Ishikawa (cell line): Measurements from ENCODE around the gene PHLDB3.

Experiments used
- CEBPB ChIP-seq: IDR thresholded peaks from 2 replicates; pipeline ENCODE4 v1.6.1; 2012
- CREB1 ChIP-seq: IDR thresholded peaks from 2 replicates; pipeline ENCODE4 v1.6.1; 2012; ENCODE audit warnings: low read depth
- EGR1 ChIP-seq: IDR thresholded peaks from 2 replicates; pipeline ENCODE4 v1.6.1; 2012
- EP300 ChIP-seq: IDR thresholded peaks from 2 replicates; pipeline ENCODE4 v1.6.1; 2012; ENCODE audit warnings: borderline replicate concordance
- FOXM1 ChIP-seq: IDR thresholded peaks from 2 replicates; pipeline ENCODE4 v1.6.1; 2012; ENCODE audit warnings: low read depth, borderline replicate concordance
- MAX ChIP-seq: IDR thresholded peaks from 2 replicates; pipeline ENCODE4 v1.6.1; 2012
- NFIC ChIP-seq: IDR thresholded peaks from 2 replicates; pipeline ENCODE4 v1.6.1; 2012
- RAD21 ChIP-seq: IDR thresholded peaks from 2 replicates; pipeline ENCODE4 v1.6.1; 2012; ENCODE audit warnings: low read depth
- TAF1 ChIP-seq: IDR thresholded peaks from 2 replicates; pipeline ENCODE4 v1.6.1; 2012; ENCODE audit warnings: low read depth, mild to moderate bottlenecking
- TCF12 ChIP-seq: IDR thresholded peaks from 2 replicates; pipeline ENCODE4 v1.6.1; 2012; ENCODE audit warnings: low read depth
- TEAD4 ChIP-seq: IDR thresholded peaks from 2 replicates; pipeline ENCODE4 v1.6.1; 2012
- USF1 ChIP-seq: IDR thresholded peaks from 2 replicates; pipeline ENCODE4 v1.6.1; 2012
- YY1 ChIP-seq: IDR thresholded peaks from 2 replicates; pipeline ENCODE4 v1.6.1; 2012; ENCODE audit warnings: low read depth
- ZBTB7A ChIP-seq: IDR thresholded peaks from 2 replicates; pipeline ENCODE4 v1.6.1; 2012; ENCODE audit warnings: low read depth
- TF ChIP-seq, protein P1 (sequence below): IDR thresholded peaks from 2 replicates; pipeline ENCODE4 v1.6.1; 2012; ENCODE audit warnings: low read depth, mild to moderate bottlenecking

Gene PHLDB3

DNA sequence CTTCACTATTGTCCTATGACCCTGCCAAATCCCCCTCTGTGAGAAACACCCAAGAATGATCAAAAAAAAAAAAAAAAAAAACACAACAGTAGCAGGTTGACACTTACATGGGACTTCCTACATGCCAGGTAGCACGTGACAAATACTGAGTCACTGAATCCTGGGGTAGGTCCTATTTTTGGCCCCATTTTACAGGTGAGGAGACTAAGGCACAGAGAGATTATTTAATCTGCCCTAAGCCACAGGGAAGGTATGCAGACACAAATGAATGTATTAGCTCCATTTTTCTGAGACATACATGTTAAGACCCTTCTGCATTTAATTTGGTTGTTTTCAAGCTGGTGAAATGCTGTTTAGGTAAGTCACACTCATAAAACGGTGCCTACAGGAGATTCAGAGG, 44.2 kb upstream of the PHLDB3 start:
- no peak for TF ChIP-seq TEAD4
- TF ChIP-seq, protein P1, sequence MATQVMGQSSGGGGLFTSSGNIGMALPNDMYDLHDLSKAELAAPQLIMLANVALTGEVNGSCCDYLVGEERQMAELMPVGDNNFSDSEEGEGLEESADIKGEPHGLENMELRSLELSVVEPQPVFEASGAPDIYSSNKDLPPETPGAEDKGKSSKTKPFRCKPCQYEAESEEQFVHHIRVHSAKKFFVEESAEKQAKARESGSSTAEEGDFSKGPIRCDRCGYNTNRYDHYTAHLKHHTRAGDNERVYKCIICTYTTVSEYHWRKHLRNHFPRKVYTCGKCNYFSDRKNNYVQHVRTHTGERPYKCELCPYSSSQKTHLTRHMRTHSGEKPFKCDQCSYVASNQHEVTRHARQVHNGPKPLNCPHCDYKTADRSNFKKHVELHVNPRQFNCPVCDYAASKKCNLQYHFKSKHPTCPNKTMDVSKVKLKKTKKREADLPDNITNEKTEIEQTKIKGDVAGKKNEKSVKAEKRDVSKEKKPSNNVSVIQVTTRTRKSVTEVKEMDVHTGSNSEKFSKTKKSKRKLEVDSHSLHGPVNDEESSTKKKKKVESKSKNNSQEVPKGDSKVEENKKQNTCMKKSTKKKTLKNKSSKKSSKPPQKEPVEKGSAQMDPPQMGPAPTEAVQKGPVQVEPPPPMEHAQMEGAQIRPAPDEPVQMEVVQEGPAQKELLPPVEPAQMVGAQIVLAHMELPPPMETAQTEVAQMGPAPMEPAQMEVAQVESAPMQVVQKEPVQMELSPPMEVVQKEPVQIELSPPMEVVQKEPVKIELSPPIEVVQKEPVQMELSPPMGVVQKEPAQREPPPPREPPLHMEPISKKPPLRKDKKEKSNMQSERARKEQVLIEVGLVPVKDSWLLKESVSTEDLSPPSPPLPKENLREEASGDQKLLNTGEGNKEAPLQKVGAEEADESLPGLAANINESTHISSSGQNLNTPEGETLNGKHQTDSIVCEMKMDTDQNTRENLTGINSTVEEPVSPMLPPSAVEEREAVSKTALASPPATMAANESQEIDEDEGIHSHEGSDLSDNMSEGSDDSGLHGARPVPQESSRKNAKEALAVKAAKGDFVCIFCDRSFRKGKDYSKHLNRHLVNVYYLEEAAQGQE, result no peak
- TF ChIP-seq USF1, result no peak
- no peak for TF ChIP-seq CEBPB
- no peak for TF ChIP-seq EGR1

DNA sequence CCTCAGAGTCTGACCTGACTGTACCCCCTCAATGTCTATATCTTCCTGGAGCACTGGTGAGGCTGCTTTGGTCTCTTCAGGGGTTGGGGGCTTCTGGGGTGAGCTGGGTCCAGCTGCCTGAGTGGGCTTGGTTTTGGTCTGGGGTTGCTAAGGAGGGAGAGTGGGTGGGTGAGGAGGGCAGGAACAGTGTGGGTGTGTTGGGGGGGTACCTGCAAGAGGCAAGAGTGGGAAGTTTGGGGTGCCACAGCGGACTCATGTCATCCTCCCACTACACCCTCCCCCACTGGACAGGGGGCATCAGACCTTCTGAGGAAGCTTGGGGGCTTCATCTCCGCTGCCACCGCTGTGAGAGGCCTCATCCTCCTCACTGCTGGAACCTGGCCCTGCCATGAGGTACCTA, 42.0 kb upstream of the PHLDB3 start:
- TF ChIP-seq TEAD4 (no peak), USF1 (no peak), NFIC (no peak), CEBPB (no peak), RAD21 (no peak)

DNA sequence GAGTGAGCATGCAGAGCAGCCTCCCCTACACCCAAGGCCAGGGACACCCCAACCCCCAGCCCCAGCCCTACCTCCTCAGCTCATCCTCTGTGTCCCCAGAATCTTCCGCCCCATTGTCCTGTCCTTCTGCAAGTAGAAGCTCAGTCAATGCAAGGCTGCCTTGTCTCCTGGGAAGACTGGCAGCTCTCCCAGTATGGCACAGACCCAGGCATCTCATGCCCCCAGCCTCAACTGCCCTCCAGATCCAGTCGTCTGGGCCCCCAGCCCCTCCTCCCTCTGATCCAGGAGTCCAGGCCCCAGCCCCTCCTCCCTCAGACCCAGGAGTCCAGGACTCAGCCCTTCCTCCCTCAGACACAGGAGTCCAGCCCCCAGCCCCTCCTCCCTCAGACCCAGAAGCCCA, 41.4 kb upstream of the PHLDB3 start:
- no peak for TF ChIP-seq RAD21
- TF ChIP-seq EP300, result no peak
- TF ChIP-seq USF1, result no peak
- no peak for TF ChIP-seq FOXM1
- TF ChIP-seq EGR1, result no peak

DNA sequence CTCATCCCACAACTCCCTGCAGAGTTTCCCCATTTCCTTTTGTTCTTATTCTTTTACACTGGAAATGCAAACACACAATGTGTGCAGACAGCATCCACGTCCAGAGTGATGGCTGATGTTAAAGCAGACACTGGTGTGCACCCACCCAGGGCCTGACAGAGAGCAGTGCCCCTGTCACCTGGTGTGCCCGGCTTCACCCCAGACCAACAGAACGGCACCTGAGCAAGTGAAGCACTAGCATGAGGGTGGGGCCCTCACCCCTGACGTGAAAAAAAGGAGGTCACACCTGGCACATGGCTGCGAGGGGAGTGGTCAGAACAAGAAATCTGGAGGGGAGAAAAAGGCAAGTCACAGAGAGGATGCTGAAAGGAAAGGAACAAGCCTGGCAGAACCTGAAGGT, 40.7 kb upstream of the PHLDB3 start:
- TF ChIP-seq, protein P1, result no peak
- no peak for TF ChIP-seq EP300
- TF ChIP-seq TAF1, result no peak
- no peak for TF ChIP-seq EGR1

GRCh38 chr19:43544077-43544476, 39.5 kb upstream of the PHLDB3 start:
- TF ChIP-seq ZBTB7A (no peak), CEBPB (no peak), TEAD4 (no peak), TAF1 (no peak)
- TF ChIP-seq, protein P1, result no peak

DNA sequence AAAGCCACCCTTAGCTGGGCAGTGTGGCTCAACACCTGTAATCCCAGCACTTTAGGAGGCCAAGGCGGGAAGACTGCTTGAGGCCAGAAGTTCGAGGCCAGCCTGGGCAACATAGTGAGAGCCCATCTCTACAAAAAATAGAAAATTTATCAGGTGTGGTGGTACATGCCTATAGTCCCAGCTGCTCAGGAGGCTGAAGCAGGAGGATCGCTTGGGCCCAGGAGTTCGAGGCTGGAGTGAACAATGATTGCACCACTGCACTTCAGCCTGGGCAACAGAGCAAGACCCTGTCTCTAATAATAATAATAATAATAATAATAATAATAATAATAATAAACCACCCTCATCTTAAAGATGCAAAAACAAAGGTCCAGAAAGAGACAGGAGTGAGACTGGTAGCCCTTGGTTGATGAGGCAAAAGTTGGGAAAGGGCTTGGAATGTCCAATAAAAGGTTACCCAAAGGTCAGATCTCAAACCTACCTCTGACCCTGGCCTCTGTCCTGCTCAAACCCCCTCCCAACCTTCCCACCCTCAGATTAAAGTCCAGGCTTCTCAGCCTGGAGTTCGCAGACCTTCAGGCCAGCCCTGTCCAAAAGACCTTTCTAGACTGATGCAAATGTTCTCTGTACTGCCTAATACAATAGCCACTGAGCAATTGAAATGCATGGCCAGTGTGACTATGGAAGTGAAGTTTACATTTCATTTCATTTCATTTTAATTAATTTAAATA, 37.5 kb upstream of the PHLDB3 start:
- TF ChIP-seq NFIC, result no peak
- no peak for TF ChIP-seq EP300
- TF ChIP-seq EGR1, result no peak
- TF ChIP-seq, protein P1, result no peak
- TF ChIP-seq YY1, result no peak
- no peak for TF ChIP-seq TEAD4
- TF ChIP-seq USF1, result no peak
- no peak for TF ChIP-seq TAF1
- TF ChIP-seq TCF12, result no peak
- TF ChIP-seq MAX, result no peak
- TF ChIP-seq CREB1, result no peak
- no peak for TF ChIP-seq CEBPB
- TF ChIP-seq FOXM1, result no peak
- TF ChIP-seq RAD21, result no peak
- TF ChIP-seq ZBTB7A, result no peak
